Measurements from ENCODE around the gene BCL7B. TPM values are rescaled to one million over a fixed set of nuclear protein-coding genes. Genes with fewer than 3 reads are reported as not detected.
A peak's percentile ranks its signal among the peaks of the same experiment; 100 is the strongest.

BCL7B gene
- total and polyA plus RNA-seq, 2 of the 13 experiments (the other 11 are each of a cell fraction or from before 2014, with no cell fraction given) = 24.3 to 38.2 TPM

GRCh38 chr7:73602721-73603651, 45.5 kb upstream of the BCL7B start (continued):
- TF ChIP-seq, protein P1, sequence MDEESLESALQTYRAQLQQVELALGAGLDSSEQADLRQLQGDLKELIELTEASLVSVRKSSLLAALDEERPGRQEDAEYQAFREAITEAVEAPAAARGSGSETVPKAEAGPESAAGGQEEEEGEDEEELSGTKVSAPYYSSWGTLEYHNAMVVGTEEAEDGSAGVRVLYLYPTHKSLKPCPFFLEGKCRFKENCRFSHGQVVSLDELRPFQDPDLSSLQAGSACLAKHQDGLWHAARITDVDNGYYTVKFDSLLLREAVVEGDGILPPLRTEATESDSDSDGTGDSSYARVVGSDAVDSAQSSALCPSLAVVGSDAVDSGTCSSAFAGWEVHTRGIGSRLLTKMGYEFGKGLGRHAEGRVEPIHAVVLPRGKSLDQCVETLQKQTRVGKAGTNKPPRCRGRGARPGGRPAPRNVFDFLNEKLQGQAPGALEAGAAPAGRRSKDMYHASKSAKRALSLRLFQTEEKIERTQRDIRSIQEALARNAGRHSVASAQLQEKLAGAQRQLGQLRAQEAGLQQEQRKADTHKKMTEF (CRISPR knock-in tag; IDR thresholded peaks at IDR 0.05) = no peak
- TF ChIP-seq TBX2 (CRISPR knock-in tag; IDR thresholded peaks at IDR 0.05; ENCODE audit: borderline replicate concordance) (peak; percentile 31; the same call in 1 of the 2 replicates), JUN (CRISPR knock-in tag; IDR thresholded peaks at IDR 0.05) (no peak), ZNF33B (CRISPR knock-in tag; IDR thresholded peaks at IDR 0.05) (0 out of 2 replicates have a peak, but pooled peaks have one; percentile 19), ZNF687 (CRISPR knock-in tag; IDR thresholded peaks at IDR 0.05) (0 out of 2 replicates have a peak, but pooled peaks have one; percentile 45), GLI4 (CRISPR knock-in tag; IDR thresholded peaks at IDR 0.05; ENCODE audit: borderline replicate concordance) (no peak), EED (CRISPR knock-in tag; IDR thresholded peaks at IDR 0.05) (no peak), ZNF790 (CRISPR knock-in tag; IDR thresholded peaks at IDR 0.05; ENCODE audit: borderline replicate concordance) (no peak; the same call in 1 of the 2 replicates), ZNF644 (CRISPR knock-in tag; IDR thresholded peaks at IDR 0.05; ENCODE audit: low read depth) (no peak), POLR2A (IDR thresholded peaks at IDR 0.05; ENCODE audit: insufficient read depth in 1 of 2, low read depth in 2 of 2, low read length in 2 of 2) (peak in 1 of 2 experiments; percentile 18; a peak in 1 of 4 replicates), ELF3 (CRISPR knock-in tag; IDR thresholded peaks at IDR 0.05) (no peak), TCF7 (IDR thresholded peaks at IDR 0.05; ENCODE audit: low read depth) (no peak), NFIC (IDR thresholded peaks at IDR 0.05; ENCODE audit: low read length) (0 out of 2 replicates have a peak, but pooled peaks have one; percentile 12), ZSCAN12 (CRISPR knock-in tag; IDR thresholded peaks at IDR 0.05) (no peak), JUND (CRISPR knock-in tag; IDR thresholded peaks at IDR 0.05) (no peak), MAFG (CRISPR knock-in tag; IDR thresholded peaks at IDR 0.05) (no peak), ZNF616 (CRISPR knock-in tag; IDR thresholded peaks at IDR 0.05; ENCODE audit: low read depth) (0 out of 2 replicates have a peak, but pooled peaks have one; percentile 49), ZNF768 (CRISPR knock-in tag; IDR thresholded peaks at IDR 0.05) (peak; percentile 22; the same call in 1 of the 2 replicates), ZNF629 (CRISPR knock-in tag; conservative IDR thresholded peaks at IDR 0.05) (no peak)
- TF ChIP-seq, protein P2, sequence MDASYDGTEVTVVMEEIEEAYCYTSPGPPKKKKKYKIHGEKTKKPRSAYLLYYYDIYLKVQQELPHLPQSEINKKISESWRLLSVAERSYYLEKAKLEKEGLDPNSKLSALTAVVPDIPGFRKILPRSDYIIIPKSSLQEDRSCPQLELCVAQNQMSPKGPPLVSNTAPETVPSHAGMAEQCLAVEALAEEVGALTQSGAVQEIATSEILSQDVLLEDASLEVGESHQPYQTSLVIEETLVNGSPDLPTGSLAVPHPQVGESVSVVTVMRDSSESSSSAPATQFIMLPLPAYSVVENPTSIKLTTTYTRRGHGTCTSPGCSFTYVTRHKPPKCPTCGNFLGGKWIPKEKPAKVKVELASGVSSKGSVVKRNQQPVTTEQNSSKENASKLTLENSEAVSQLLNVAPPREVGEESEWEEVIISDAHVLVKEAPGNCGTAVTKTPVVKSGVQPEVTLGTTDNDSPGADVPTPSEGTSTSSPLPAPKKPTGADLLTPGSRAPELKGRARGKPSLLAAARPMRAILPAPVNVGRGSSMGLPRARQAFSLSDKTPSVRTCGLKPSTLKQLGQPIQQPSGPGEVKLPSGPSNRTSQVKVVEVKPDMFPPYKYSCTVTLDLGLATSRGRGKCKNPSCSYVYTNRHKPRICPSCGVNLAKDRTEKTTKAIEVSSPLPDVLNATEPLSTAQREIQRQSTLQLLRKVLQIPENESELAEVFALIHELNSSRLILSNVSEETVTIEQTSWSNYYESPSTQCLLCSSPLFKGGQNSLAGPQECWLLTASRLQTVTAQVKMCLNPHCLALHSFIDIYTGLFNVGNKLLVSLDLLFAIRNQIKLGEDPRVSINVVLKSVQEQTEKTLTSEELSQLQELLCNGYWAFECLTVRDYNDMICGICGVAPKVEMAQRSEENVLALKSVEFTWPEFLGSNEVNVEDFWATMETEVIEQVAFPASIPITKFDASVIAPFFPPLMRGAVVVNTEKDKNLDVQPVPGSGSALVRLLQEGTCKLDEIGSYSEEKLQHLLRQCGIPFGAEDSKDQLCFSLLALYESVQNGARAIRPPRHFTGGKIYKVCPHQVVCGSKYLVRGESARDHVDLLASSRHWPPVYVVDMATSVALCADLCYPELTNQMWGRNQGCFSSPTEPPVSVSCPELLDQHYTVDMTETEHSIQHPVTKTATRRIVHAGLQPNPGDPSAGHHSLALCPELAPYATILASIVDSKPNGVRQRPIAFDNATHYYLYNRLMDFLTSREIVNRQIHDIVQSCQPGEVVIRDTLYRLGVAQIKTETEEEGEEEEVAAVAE (CRISPR knock-in tag; IDR thresholded peaks at IDR 0.05; ENCODE audit: borderline replicate concordance) = no peak
